ENCODE results near the gene LRRC8A. TPM values are rescaled to one million over a fixed set of nuclear protein-coding genes. Genes with fewer than 3 reads are reported as not detected.
"Not testable (repeated sequence)": the region's sequence is repeated elsewhere in the genome, so short reads cannot be mapped to it uniquely, and the experiment has no call there.

Gene LRRC8A
- total and polyA plus RNA-seq, 8 donors, result 8.7 to 20.4 (median 10.1) TPM

DNA sequence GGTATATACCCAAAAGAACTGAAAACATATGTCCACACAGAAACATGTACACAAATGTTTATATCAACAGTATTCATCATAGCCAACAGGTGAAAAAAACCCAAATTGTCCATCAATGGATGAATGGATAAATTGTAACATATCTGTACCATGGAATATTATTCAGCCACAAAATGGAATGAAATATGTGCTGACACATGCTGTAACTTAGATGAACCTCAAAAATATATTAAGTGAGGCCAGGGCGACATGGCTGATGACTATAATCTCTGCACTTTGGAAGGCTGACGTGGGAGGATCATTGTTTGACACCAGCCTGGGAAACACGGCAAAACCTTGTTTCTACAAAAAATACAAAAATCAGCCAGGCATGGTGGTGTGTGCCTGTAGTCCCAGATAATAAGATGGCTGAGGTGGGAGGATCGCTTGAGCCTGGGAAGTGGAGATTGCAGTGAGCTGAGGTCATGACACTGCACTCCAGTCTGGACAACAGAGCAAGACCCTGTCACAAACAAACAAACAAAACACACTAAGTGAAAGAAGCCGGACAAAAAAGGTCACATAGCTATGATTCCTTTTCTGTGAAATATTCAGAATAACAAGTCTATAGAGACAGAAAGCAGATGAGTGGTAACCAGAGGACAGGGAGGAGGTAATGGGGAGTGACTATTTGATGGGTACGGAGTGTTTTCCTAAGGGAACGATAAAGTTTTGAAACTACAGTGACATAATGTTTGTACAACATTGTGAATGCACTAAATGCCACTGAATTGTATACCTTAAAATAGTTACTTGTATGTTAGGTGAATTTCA lies 11.6 kb upstream of the LRRC8A start:
- H3K4me1 ChIP-seq, result no peaks in the 10 kb centered on the region
- no peak overlapping the region for H3K27ac ChIP-seq
- TF ChIP-seq, protein P1, sequence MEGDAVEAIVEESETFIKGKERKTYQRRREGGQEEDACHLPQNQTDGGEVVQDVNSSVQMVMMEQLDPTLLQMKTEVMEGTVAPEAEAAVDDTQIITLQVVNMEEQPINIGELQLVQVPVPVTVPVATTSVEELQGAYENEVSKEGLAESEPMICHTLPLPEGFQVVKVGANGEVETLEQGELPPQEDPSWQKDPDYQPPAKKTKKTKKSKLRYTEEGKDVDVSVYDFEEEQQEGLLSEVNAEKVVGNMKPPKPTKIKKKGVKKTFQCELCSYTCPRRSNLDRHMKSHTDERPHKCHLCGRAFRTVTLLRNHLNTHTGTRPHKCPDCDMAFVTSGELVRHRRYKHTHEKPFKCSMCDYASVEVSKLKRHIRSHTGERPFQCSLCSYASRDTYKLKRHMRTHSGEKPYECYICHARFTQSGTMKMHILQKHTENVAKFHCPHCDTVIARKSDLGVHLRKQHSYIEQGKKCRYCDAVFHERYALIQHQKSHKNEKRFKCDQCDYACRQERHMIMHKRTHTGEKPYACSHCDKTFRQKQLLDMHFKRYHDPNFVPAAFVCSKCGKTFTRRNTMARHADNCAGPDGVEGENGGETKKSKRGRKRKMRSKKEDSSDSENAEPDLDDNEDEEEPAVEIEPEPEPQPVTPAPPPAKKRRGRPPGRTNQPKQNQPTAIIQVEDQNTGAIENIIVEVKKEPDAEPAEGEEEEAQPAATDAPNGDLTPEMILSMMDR (IDR thresholded peaks at IDR 0.05), result no peak
- ATAC-seq, result no peak
- FAIRE-seq, result no peak
- intact Hi-C loops (cut with DNase I), result no loop called here
- no peaks in the 10 kb centered on the region for H3K9me3 ChIP-seq
- H3K36me3 ChIP-seq, result no peaks in the 10 kb centered on the region
- no peaks in the 10 kb centered on the region for H3K27me3 ChIP-seq
- 87 to 89% methylated on average over 7 of the region's 7 CpGs for WGBS, 2 donors
- DNase-seq, result no peak
- H3K4me3 ChIP-seq, result no peak overlapping the region

DNA sequence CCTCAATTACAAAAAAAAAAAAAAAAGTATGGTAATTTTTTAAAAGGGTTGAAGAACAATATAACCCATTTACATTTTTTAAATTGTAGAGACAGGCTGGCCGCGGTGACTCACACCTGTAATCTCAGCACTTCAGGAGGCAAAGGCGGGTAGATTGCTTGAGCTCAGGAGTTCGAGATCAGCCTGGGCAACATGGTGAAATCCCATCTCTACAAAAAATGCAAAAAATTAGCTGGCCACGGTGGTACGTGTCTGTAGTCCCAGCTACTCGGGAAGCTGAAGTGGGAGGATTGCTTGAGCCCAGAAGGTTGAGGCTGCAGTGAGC lies 11.0 kb upstream of the LRRC8A start:
- ATAC-seq; intact Hi-C loops (cut with DNase I); DNase-seq; H3K27me3 ChIP-seq; H3K27ac ChIP-seq; H3K36me3 ChIP-seq; H3K4me3 ChIP-seq; H3K4me1 ChIP-seq; H3K9me3 ChIP-seq; FAIRE-seq: not testable (repeated sequence)
- 84 to 85% methylated on average over 7 of the region's 7 CpGs for WGBS, 2 donors

GRCh38 chr9:128877852-128878251 lies 4.1 kb upstream of the LRRC8A start:
- ATAC-seq (no peak), FAIRE-seq (no peak), DNase-seq (no peak)
- H3K4me1 ChIP-seq, result no peaks in the 10 kb centered on the region
- no peaks in the 10 kb centered on the region for H3K36me3 ChIP-seq
- H3K4me3 ChIP-seq, result no peak overlapping the region
- TF ChIP-seq, protein P1 (IDR thresholded peaks at IDR 0.05), result no peak
- H3K27ac ChIP-seq, result no peak overlapping the region
- H3K27me3 ChIP-seq, result no peaks in the 10 kb centered on the region
- H3K9me3 ChIP-seq, result no peaks in the 10 kb centered on the region
- intact Hi-C loops (cut with DNase I), result no loop called here
- 72 to 84% methylated on average over 5 of the region's 5 CpGs for WGBS, 2 donors

- ATAC-seq (peak in 2 of 4 donors; percentile 2 to 6), FAIRE-seq (no peak), DNase-seq (peak in 2 of 6 donors; percentile 41 to 74)
- no peaks in the 10 kb centered on the region for H3K9me3 ChIP-seq
- intact Hi-C loops (cut with DNase I), result no loop called here
- H3K36me3 ChIP-seq, result peaks cover 0 to 10% (median 0%) of the 10 kb centered on the region in 3 donors
- TF ChIP-seq, protein P1 (IDR thresholded peaks at IDR 0.05), result no peak
- peak overlapping the region; percentile 85 to 97 (median 92) for H3K27ac ChIP-seq
- no peaks in the 10 kb centered on the region for H3K27me3 ChIP-seq
- H3K4me3 ChIP-seq, result peak overlapping the region; percentile 84 to 94 (median 93)
- peaks cover 0 to 11% (median 6%) of the 10 kb centered on the region in 3 donors for H3K4me1 ChIP-seq
- 0 to 1% methylated on average over 18 to 19 of the region's 19 CpGs for WGBS, 2 donors
Observed at GRCh38 chr9:128882677-128883603, 1.0 kb downstream of the LRRC8A start.

- peaks cover 0 to 11% (median 6%) of the 10 kb centered on the region in 3 donors for H3K4me1 ChIP-seq
- H3K9me3 ChIP-seq, result no peaks in the 10 kb centered on the region
- H3K27me3 ChIP-seq, result no peaks in the 10 kb centered on the region
- intact Hi-C loops (cut with DNase I), result no loop called here
- FAIRE-seq, result no peak
- TF ChIP-seq, protein P1 (IDR thresholded peaks at IDR 0.05), result no peak
- peaks cover 0 to 10% (median 0%) of the 10 kb centered on the region in 3 donors for H3K36me3 ChIP-seq
- H3K4me3 ChIP-seq, result no peak overlapping the region
- no peak overlapping the region for H3K27ac ChIP-seq
- no peak for ATAC-seq
- WGBS, 2 donors, result 76 to 81% methylated on average over 2 of the region's 2 CpGs
- DNase-seq, result no peak
Observed at GRCh38 chr9:128884164-128884563, 2.2 kb downstream of the LRRC8A start.

Measured in pancreas (tissue), 10 donors.